ENCODE measurements around the gene MGARP. TPM values are rescaled to one million over a fixed set of nuclear protein-coding genes. Genes with fewer than 3 reads are reported as not detected.

Gene MGARP
- polyA plus RNA-seq, 1 donor from 2014 or later = 1.3 TPM

GRCh38 chr4:139282721-139283075 is 2.7 kb upstream of the MGARP start:
- Histone ChIP-seq H3K79me2 (replicated peaks; ENCODE audit: insufficient read depth, low read length) (no peaks in the 10 kb centered on the region), H3K27ac (ENCODE audit: low read length) (no peak overlapping the region), H3K36me3 (ENCODE audit: insufficient read depth, low read length) (no peaks in the 10 kb centered on the region), H3K9me2 (ENCODE audit: insufficient read depth, low read length) (no peaks in the 10 kb centered on the region), H4K20me1 (ENCODE audit: insufficient read depth) (no peaks in the 10 kb centered on the region), H3K9ac (ENCODE audit: low read length) (no peak overlapping the region), H3K4me3 (ENCODE audit: low read length) (no peak overlapping the region), H2AFZ (ENCODE audit: low read depth, low read length) (no peak overlapping the region), H3K4me2 (ENCODE audit: low read length) (no peak overlapping the region), H3K27me3 (ENCODE audit: insufficient read depth, low read depth, low read length) (peaks cover 35% of the 10 kb centered on the region), H3F3A (ENCODE audit: insufficient read depth, low read length, poor library complexity, severe bottlenecking) (no peaks in the 10 kb centered on the region), H3K9me3 (ENCODE audit: low read length) (no peaks in the 10 kb centered on the region)
- TF ChIP-seq SMC3 (conservative IDR thresholded peaks at IDR 0.05; ENCODE audit: poor library complexity) (no peak), RAD21 (conservative IDR thresholded peaks at IDR 0.05) (no peak), EZH2 (IDR thresholded peaks at IDR 0.05; ENCODE audit: borderline replicate concordance, insufficient read depth, low read length, poor library complexity, severe bottlenecking) (no peak), CTCF (IDR thresholded peaks at IDR 0.05; ENCODE audit: poor library complexity, severe bottlenecking) (no peak), TAF1 (IDR thresholded peaks at IDR 0.05; ENCODE audit: low read depth) (no peak), EP300 (conservative IDR thresholded peaks at IDR 0.05; ENCODE audit: poor library complexity, severe bottlenecking) (no peak), POLR2AphosphoS5 (IDR thresholded peaks at IDR 0.05) (no peak), REST (IDR thresholded peaks at IDR 0.05; ENCODE audit: borderline replicate concordance) (no peak), MXI1 (conservative IDR thresholded peaks at IDR 0.05; ENCODE audit: poor library complexity, severe bottlenecking) (no peak)

GRCh38 chr4:139282065-139282720 is 2.2 kb upstream of the MGARP start:
- no peak overlapping the region for H3K4me2 ChIP-seq (ENCODE audit: low read length)
- TF ChIP-seq MXI1 (conservative IDR thresholded peaks at IDR 0.05; ENCODE audit: poor library complexity, severe bottlenecking) (no peak), EZH2 (IDR thresholded peaks at IDR 0.05; ENCODE audit: borderline replicate concordance, insufficient read depth, low read length, poor library complexity, severe bottlenecking) (no peak), EP300 (conservative IDR thresholded peaks at IDR 0.05; ENCODE audit: poor library complexity, severe bottlenecking) (no peak), SMC3 (conservative IDR thresholded peaks at IDR 0.05; ENCODE audit: poor library complexity) (no peak), TAF1 (IDR thresholded peaks at IDR 0.05; ENCODE audit: low read depth) (no peak), REST (IDR thresholded peaks at IDR 0.05; ENCODE audit: borderline replicate concordance) (no peak), CTCF (IDR thresholded peaks at IDR 0.05; ENCODE audit: poor library complexity, severe bottlenecking) (no peak), RAD21 (conservative IDR thresholded peaks at IDR 0.05) (no peak), POLR2AphosphoS5 (IDR thresholded peaks at IDR 0.05) (no peak)
- H3K79me2 ChIP-seq (replicated peaks; ENCODE audit: insufficient read depth, low read length) = no peaks in the 10 kb centered on the region
- no peaks in the 10 kb centered on the region for H3F3A ChIP-seq (ENCODE audit: insufficient read depth, low read length, poor library complexity, severe bottlenecking)
- H3K9me2 ChIP-seq (ENCODE audit: insufficient read depth, low read length) = no peaks in the 10 kb centered on the region
- no peak overlapping the region for H3K9ac ChIP-seq (ENCODE audit: low read length)
- peaks cover 38% of the 10 kb centered on the region for H3K27me3 ChIP-seq (ENCODE audit: insufficient read depth, low read depth, low read length)
- no peak overlapping the region for H2AFZ ChIP-seq (ENCODE audit: low read depth, low read length)
- H3K9me3 ChIP-seq (ENCODE audit: low read length) = no peaks in the 10 kb centered on the region
- no peak overlapping the region for H3K27ac ChIP-seq (ENCODE audit: low read length)
- H3K36me3 ChIP-seq (ENCODE audit: insufficient read depth, low read length) = no peaks in the 10 kb centered on the region
- no peaks in the 10 kb centered on the region for H4K20me1 ChIP-seq (ENCODE audit: insufficient read depth)
- H3K4me3 ChIP-seq (ENCODE audit: low read length) = no peak overlapping the region
